ACC112 (cell line): ENCODE results near the gene VPS13C.

Source experiments
- H2AFZ ChIP-seq: fragments of 200-600 bp; sonication (generic); one replicate; pipeline ENCODE4 v1.6.0; 2017; ENCODE audit warnings: antibody characterized with exemption, low read length; ENCODE audit not compliant: unreplicated experiment
- H3K27ac ChIP-seq: fragments of 200-600 bp; sonication (generic); 2 replicates; pipeline ENCODE4 v1.5.1; 2014; ENCODE audit warnings: low read depth, mild to moderate bottlenecking, antibody characterized with exemption, low read length, moderate library complexity
- H3K27me3 ChIP-seq: fragments of 200-600 bp; sonication (generic); 2 replicates; pipeline ENCODE4 v1.6.1; 2014; ENCODE audit warnings: mild to moderate bottlenecking, antibody characterized with exemption, low read length, moderate library complexity, mixed read lengths; ENCODE audit not compliant: insufficient read depth
- H3K36me3 ChIP-seq: fragments of 200-600 bp; sonication (generic); 2 replicates; pipeline ENCODE4 v1.6.1; 2016; ENCODE audit warnings: mild to moderate bottlenecking, antibody characterized with exemption, low read length, moderate library complexity, mixed read lengths; ENCODE audit not compliant: insufficient read depth
- H3K4me1 ChIP-seq: fragments of 200-600 bp; sonication (generic); one replicate; pipeline ENCODE4 v1.6.1; 2016; ENCODE audit warnings: low read length, mixed read lengths; ENCODE audit not compliant: insufficient read depth, unreplicated experiment, control insufficient read depth
- H3K4me3 ChIP-seq: fragments of 200-600 bp; sonication (generic); 2 replicates; pipeline ENCODE4 v1.5.1; 2014; ENCODE audit warnings: mild to moderate bottlenecking, low read depth, low read length
- H3K79me2 ChIP-seq: fragments of 200-600 bp; sonication (generic); one replicate; pipeline ENCODE4 v1.6.0; 2016; ENCODE audit warnings: low read length; ENCODE audit not compliant: control insufficient read depth, unreplicated experiment, insufficient read depth

Gene VPS13C

GRCh38 chr15:61996056-61996635, 64.1 kb downstream of the VPS13C start:
- no peak overlapping the region for H2AFZ ChIP-seq
- H3K79me2 ChIP-seq = no peaks in the 10 kb centered on the region
- H3K27me3 ChIP-seq = no peaks in the 10 kb centered on the region
- peaks cover 7% of the 10 kb centered on the region for H3K36me3 ChIP-seq
- H3K4me3 ChIP-seq = no peak overlapping the region
- H3K27ac ChIP-seq = no peak overlapping the region
- peaks cover 19% of the 10 kb centered on the region for H3K4me1 ChIP-seq

- H2AFZ ChIP-seq = peak overlapping the region; percentile 44
- H3K36me3 ChIP-seq = peaks cover 16% of the 10 kb centered on the region
- peak overlapping the region; percentile 73 for H3K27ac ChIP-seq
- H3K4me1 ChIP-seq = peaks cover 19% of the 10 kb centered on the region
- no peak overlapping the region for H3K4me3 ChIP-seq
- H3K79me2 ChIP-seq = no peaks in the 10 kb centered on the region
- H3K27me3 ChIP-seq = no peaks in the 10 kb centered on the region
Observed at GRCh38 chr15:61994216-61994615, 66.0 kb downstream of the VPS13C start.

GRCh38 chr15:61992518-61992917, 67.7 kb downstream of the VPS13C start:
- Histone ChIP-seq H3K4me1 (peaks cover 19% of the 10 kb centered on the region), H3K79me2 (no peaks in the 10 kb centered on the region), H3K27me3 (no peaks in the 10 kb centered on the region), H3K4me3 (no peak overlapping the region), H3K36me3 (peaks cover 22% of the 10 kb centered on the region), H2AFZ (no peak overlapping the region), H3K27ac (no peak overlapping the region)

GRCh38 chr15:61989667-61990066, 70.6 kb downstream of the VPS13C start:
- H2AFZ ChIP-seq = no peak overlapping the region
- no peak overlapping the region for H3K27ac ChIP-seq
- no peaks in the 10 kb centered on the region for H3K79me2 ChIP-seq
- peaks cover 17% of the 10 kb centered on the region for H3K36me3 ChIP-seq
- H3K4me1 ChIP-seq = peaks cover 13% of the 10 kb centered on the region
- no peaks in the 10 kb centered on the region for H3K27me3 ChIP-seq
- no peak overlapping the region for H3K4me3 ChIP-seq

GRCh38 chr15:61987824-61988223, 72.4 kb downstream of the VPS13C start:
- peaks cover 17% of the 10 kb centered on the region for H3K36me3 ChIP-seq
- no peaks in the 10 kb centered on the region for H3K27me3 ChIP-seq
- H3K4me1 ChIP-seq = peaks cover 2% of the 10 kb centered on the region
- H3K4me3 ChIP-seq = no peak overlapping the region
- H3K27ac ChIP-seq = no peak overlapping the region
- no peaks in the 10 kb centered on the region for H3K79me2 ChIP-seq
- H2AFZ ChIP-seq = no peak overlapping the region

GRCh38 chr15:61983081-61983480, 77.2 kb downstream of the VPS13C start:
- Histone ChIP-seq H3K27ac (no peak overlapping the region), H3K36me3 (peaks cover 8% of the 10 kb centered on the region)

GRCh38 chr15:61978225-61978624, 82.0 kb downstream of the VPS13C start:
- H3K79me2 ChIP-seq = no peaks in the 10 kb centered on the region
- no peak overlapping the region for H3K4me3 ChIP-seq
- H3K27me3 ChIP-seq = no peaks in the 10 kb centered on the region
- H3K4me1 ChIP-seq = peaks cover 3% of the 10 kb centered on the region
- H3K27ac ChIP-seq = no peak overlapping the region
- H2AFZ ChIP-seq = no peak overlapping the region
- H3K36me3 ChIP-seq = peaks cover 7% of the 10 kb centered on the region

More at GRCh38 chr15:61983081-61983480, 77.2 kb downstream of the VPS13C start:
- Histone ChIP-seq H3K4me3 (no peak overlapping the region), H3K79me2 (no peaks in the 10 kb centered on the region), H3K27me3 (no peaks in the 10 kb centered on the region), H2AFZ (no peak overlapping the region), H3K4me1 (no peaks in the 10 kb centered on the region)

- Histone ChIP-seq H3K4me3 (no peak overlapping the region), H3K4me1 (peaks cover 3% of the 10 kb centered on the region), H3K79me2 (no peaks in the 10 kb centered on the region), H3K36me3 (peaks cover 24% of the 10 kb centered on the region), H3K27me3 (no peaks in the 10 kb centered on the region), H2AFZ (no peak overlapping the region), H3K27ac (no peak overlapping the region)
Observed at GRCh38 chr15:61974759-61975158, 85.5 kb downstream of the VPS13C start.

- H3K27ac ChIP-seq = no peak overlapping the region
- no peaks in the 10 kb centered on the region for H3K27me3 ChIP-seq
- no peak overlapping the region for H3K4me3 ChIP-seq
- H3K36me3 ChIP-seq = peaks cover 24% of the 10 kb centered on the region
- H2AFZ ChIP-seq = no peak overlapping the region
- H3K4me1 ChIP-seq = peaks cover 3% of the 10 kb centered on the region
- H3K79me2 ChIP-seq = no peaks in the 10 kb centered on the region
Observed at GRCh38 chr15:61974118-61974517, 86.1 kb downstream of the VPS13C start.

GRCh38 chr15:61951949-61952348, 108.3 kb downstream of the VPS13C start:
- H3K27me3 ChIP-seq = no peaks in the 10 kb centered on the region
- peaks cover 4% of the 10 kb centered on the region for H3K4me1 ChIP-seq
- no peak overlapping the region for H2AFZ ChIP-seq
- no peaks in the 10 kb centered on the region for H3K79me2 ChIP-seq
- no peak overlapping the region for H3K4me3 ChIP-seq
- H3K36me3 ChIP-seq = peaks cover 29% of the 10 kb centered on the region
- no peak overlapping the region for H3K27ac ChIP-seq

- Histone ChIP-seq H2AFZ (no peak overlapping the region), H3K79me2 (no peaks in the 10 kb centered on the region), H3K4me1 (peaks cover 10% of the 10 kb centered on the region), H3K4me3 (no peak overlapping the region), H3K36me3 (peaks cover 49% of the 10 kb centered on the region), H3K27ac (peak overlapping the region; percentile 6; the same call in 1 of the 2 replicates), H3K27me3 (no peaks in the 10 kb centered on the region)
Observed at GRCh38 chr15:61946778-61947177, 113.5 kb downstream of the VPS13C start.
